ENCODE results near the gene SETD1A. TPM values are rescaled to one million over a fixed set of nuclear protein-coding genes. Genes with fewer than 3 reads are reported as not detected.
A peak's percentile ranks its signal among the peaks of the same experiment; 100 is the strongest.

The SETD1A gene
- total and polyA plus RNA-seq, 9 of the 15 experiments (the other 6 are each of a cell fraction or from before 2014, with no cell fraction given), result 0.08 to 36.0 (median 4.2) TPM

DNA sequence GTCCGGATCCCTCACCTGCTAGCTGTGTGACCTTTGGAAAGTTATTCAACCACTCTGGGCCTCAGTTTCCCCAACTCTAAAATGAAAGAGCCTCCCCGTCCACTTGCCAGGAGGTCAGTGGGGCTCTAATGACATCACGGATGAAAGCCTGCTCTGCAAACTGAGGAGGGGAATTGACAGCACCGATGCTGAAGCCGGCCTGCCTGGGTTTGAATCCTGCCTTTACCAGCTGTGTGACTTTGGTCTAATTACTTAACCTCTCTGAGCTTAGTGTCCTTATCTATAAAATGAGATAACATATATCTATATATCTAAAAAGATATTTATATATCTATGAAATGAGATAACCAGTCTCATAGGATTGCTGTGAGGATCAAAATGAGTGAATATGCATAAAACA is 51.0 kb downstream of the SETD1A start (continued):
- TF ChIP-seq ZNF143 (CRISPR knock-in tag; IDR thresholded peaks at IDR 0.05) (no peak), SIRT6 (IDR thresholded peaks at IDR 0.05; ENCODE audit: low read depth, low read length) (no peak), BRD9 (IDR thresholded peaks at IDR 0.05; ENCODE audit: low read depth, partially characterized antibody) (peak; percentile 85), ZNF274 (IDR thresholded peaks at IDR 0.05; ENCODE audit: borderline replicate concordance, low read depth, low read length) (no peak), RBM25 (IDR thresholded peaks at IDR 0.05; ENCODE audit: low read depth, low read length, severe bottlenecking) (peak; percentile 89)
- TF ChIP-seq, protein P1, sequence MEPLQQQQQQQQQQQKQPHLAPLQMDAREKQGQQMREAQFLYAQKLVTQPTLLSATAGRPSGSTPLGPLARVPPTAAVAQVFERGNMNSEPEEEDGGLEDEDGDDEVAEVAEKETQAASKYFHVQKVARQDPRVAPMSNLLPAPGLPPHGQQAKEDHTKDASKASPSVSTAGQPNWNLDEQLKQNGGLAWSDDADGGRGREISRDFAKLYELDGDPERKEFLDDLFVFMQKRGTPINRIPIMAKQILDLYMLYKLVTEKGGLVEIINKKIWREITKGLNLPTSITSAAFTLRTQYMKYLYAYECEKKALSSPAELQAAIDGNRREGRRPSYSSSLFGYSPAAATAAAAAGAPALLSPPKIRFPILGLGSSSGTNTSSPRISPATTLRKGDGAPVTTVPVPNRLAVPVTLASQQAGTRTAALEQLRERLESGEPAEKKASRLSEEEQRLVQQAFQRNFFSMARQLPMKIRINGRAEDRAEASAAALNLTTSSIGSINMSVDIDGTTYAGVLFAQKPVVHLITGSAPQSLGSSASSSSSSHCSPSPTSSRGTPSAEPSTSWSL (CRISPR knock-in tag; IDR thresholded peaks at IDR 0.05; ENCODE audit: borderline replicate concordance), result no peak
- TF ChIP-seq, protein P2, sequence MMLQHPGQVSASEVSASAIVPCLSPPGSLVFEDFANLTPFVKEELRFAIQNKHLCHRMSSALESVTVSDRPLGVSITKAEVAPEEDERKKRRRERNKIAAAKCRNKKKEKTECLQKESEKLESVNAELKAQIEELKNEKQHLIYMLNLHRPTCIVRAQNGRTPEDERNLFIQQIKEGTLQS (IDR thresholded peaks at IDR 0.05), result no peak
- TF ChIP-seq, protein P2 (CRISPR knock-in tag; conservative IDR thresholded peaks at IDR 0.05), result no peak

DNA sequence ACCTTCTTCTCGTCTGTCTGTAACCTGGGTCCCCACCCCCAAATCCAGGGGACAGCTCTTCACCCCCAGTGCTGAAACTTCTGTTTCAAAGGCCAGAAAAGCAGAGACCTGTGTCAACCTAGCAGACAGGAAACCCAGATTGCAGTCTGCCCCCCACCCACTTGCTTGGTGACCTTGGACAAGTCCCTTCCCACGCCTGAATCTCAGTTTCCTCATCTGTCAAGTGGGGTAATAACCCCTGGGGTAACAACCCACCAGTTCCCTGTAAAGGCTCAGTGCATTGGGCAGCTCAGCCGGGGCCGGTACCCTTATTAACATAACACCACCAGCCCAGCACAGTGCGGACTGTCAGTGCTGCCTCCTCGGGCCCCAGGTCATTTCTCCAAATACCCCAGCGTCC is 51.6 kb downstream of the SETD1A start:
- peaks cover 6 to 19% of the 10 kb centered on the region in 2 experiments; a peak in 3 of 5 replicates for H3K4me1 ChIP-seq (replicated peaks in 1 of 2; ENCODE audit: control insufficient read depth in 2 of 2, insufficient read depth in 2 of 2, low read length in 2 of 2)
- no peak for FAIRE-seq
- H3K27me3 ChIP-seq (ENCODE audit: control insufficient read depth in 2 of 2, insufficient read depth in 2 of 2, low read length in 2 of 2), result peaks cover 13 to 23% of the 10 kb centered on the region in 2 experiments; a peak in 4 of 5 replicates
- H3K9me1 ChIP-seq (ENCODE audit: control insufficient read depth, insufficient read depth, low read length), result no peaks in the 10 kb centered on the region
- H3K4me3 ChIP-seq, result no peak overlapping the region
- intact Hi-C loops (cut with micrococcal nuclease), result no loop called here
- ATAC-seq, result no peak
- H3K27ac ChIP-seq (ENCODE audit: extremely low read depth, low read depth, low read length), result no peak overlapping the region
- no TSS peak for BruUV-seq (replicated peaks)
- H2AFZ ChIP-seq (ENCODE audit: low read depth, low read length), result no peak overlapping the region
- 0 out of 4 replicates have a peak overlapping the region, but pooled peaks of 1 of the 2 experiments have one; percentile 48 for H3K9ac ChIP-seq (ENCODE audit: insufficient read depth in 1 of 2, low read depth in 2 of 2, low read length in 2 of 2)
- no peaks in the 10 kb centered on the region for H4K20me1 ChIP-seq (replicated peaks; ENCODE audit: control insufficient read depth, insufficient read depth, low read length)
- ChIA-PET CTCF (ENCODE audit: low intra/inter-chr PET ratio) (no interaction called here), POLR2A (interaction anchor here (0.7 kb wide), 1 partner anchor 18 kb away, joined by 3 read pairs; no protein-coding TSS in a partner anchor)
- in situ Hi-C loops (cut with MboI), result no loop called here
- H3K36me3 ChIP-seq (ENCODE audit: control insufficient read depth, insufficient read depth, low read length), result no peaks in the 10 kb centered on the region
- WGBS (ENCODE audit: insufficient coverage, low coverage, missing lambda C conversion rate), result 25% methylated on average over 7 of the region's 7 CpGs
- no peak for DNase-seq (ENCODE audit: extremely low read depth in 1 of 4, low spot score in 3 of 4)
- no peaks in the 10 kb centered on the region for H3K9me3 ChIP-seq (replicated peaks; ENCODE audit: control insufficient read depth, insufficient read depth, low read depth, low read length)
- no peaks in the 10 kb centered on the region for H3K79me2 ChIP-seq (ENCODE audit: control insufficient read depth, insufficient read depth, low read length)
- no peak overlapping the region for H3K4me2 ChIP-seq (ENCODE audit: insufficient read depth, low read length)
- TF ChIP-seq ZBTB8A (IDR thresholded peaks at IDR 0.05; ENCODE audit: partially characterized antibody) (no peak), BRF1 (IDR thresholded peaks at IDR 0.05; ENCODE audit: borderline replicate concordance, extremely low read depth, insufficient read length) (no peak), ZNF3 (CRISPR knock-in tag; IDR thresholded peaks at IDR 0.05) (no peak), CREM (IDR thresholded peaks at IDR 0.05; ENCODE audit: low read depth) (no peak)
- TF ChIP-seq, protein P3, sequence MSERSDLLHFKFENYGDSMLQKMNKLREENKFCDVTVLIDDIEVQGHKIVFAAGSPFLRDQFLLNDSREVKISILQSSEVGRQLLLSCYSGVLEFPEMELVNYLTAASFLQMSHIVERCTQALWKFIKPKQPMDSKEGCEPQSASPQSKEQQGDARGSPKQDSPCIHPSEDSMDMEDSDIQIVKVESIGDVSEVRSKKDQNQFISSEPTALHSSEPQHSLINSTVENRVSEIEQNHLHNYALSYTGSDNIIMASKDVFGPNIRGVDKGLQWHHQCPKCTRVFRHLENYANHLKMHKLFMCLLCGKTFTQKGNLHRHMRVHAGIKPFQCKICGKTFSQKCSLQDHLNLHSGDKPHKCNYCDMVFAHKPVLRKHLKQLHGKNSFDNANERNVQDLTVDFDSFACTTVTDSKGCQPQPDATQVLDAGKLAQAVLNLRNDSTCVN (CRISPR knock-in tag; IDR thresholded peaks at IDR 0.05), result no peak
- TF ChIP-seq, protein P4, sequence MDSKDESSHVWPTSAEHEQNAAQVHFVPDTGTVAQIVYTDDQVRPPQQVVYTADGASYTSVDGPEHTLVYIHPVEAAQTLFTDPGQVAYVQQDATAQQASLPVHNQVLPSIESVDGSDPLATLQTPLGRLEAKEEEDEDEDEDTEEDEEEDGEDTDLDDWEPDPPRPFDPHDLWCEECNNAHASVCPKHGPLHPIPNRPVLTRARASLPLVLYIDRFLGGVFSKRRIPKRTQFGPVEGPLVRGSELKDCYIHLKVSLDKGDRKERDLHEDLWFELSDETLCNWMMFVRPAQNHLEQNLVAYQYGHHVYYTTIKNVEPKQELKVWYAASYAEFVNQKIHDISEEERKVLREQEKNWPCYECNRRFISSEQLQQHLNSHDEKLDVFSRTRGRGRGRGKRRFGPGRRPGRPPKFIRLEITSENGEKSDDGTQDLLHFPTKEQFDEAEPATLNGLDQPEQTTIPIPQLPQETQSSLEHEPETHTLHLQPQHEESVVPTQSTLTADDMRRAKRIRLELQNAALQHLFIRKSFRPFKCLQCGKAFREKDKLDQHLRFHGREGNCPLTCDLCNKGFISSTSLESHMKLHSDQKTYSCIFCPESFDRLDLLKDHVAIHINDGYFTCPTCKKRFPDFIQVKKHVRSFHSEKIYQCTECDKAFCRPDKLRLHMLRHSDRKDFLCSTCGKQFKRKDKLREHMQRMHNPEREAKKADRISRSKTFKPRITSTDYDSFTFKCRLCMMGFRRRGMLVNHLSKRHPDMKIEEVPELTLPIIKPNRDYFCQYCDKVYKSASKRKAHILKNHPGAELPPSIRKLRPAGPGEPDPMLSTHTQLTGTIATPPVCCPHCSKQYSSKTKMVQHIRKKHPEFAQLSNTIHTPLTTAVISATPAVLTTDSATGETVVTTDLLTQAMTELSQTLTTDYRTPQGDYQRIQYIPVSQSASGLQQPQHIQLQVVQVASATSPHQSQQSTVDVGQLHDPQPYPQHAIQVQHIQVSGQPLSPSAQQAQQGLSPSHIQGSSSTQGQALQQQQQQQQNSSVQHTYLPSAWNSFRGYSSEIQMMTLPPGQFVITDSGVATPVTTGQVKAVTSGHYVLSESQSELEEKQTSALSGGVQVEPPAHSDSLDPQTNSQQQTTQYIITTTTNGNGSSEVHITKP (IDR thresholded peaks at IDR 0.05; ENCODE audit: partially characterized antibody), result no peak
